Activated naive CD8-positive, alpha-beta T cell treated with anti-CD3 and anti-CD28 coated beads for 36 hours (primary cell): ENCODE results near the gene UMOD. TPM values are rescaled to one million over a fixed set of nuclear protein-coding genes. Genes with fewer than 3 reads are reported as not detected.
"Not testable (repeated sequence)": the region's sequence is repeated elsewhere in the genome, so short reads cannot be mapped to it uniquely, and the experiment has no call there.

Experiments used
- DNase-seq: peaks from one replicate; pipeline ENCODE4 v3.0.0; 2021
- H3K27ac Mint-ChIP-seq: one replicate; pipeline ENCODE4 v1.8.0; 2022; ENCODE audit warnings: mild to moderate bottlenecking, moderate library complexity, mixed read lengths
- H3K27me3 Mint-ChIP-seq: one replicate; pipeline ENCODE4 v1.8.0; 2022; ENCODE audit warnings: mild to moderate bottlenecking, mixed read lengths
- H3K36me3 Mint-ChIP-seq: one replicate; pipeline ENCODE4 v1.8.0; 2021; ENCODE audit warnings: mild to moderate bottlenecking, mixed read lengths
- H3K4me1 Mint-ChIP-seq: one replicate; pipeline ENCODE4 v1.8.0; 2021; ENCODE audit warnings: mixed read lengths
- H3K4me3 Mint-ChIP-seq: one replicate; pipeline ENCODE4 v1.8.0; 2022; ENCODE audit warnings: mild to moderate bottlenecking, moderate library complexity, mixed read lengths
- H3K9me3 Mint-ChIP-seq: one replicate; pipeline ENCODE4 v1.8.0; 2022; ENCODE audit warnings: mixed read lengths
- total RNA-seq, 2 experiments: library from RNA; stranded (reverse); gene quantifications; one replicate each; pipeline ENCODE4 v1.2.3, GENCODE V29; 2021

Gene UMOD
- total RNA-seq, 2 experiments from 2014 or later = not detected

GRCh38 chr16:20320178-20320577, 32.3 kb downstream of the UMOD start:
- DNase-seq = no peak
- H3K27me3 Mint-ChIP-seq = no peaks in the 10 kb centered on the region
- H3K4me3 Mint-ChIP-seq = no peak overlapping the region
- no peak overlapping the region for H3K27ac Mint-ChIP-seq
- H3K36me3 Mint-ChIP-seq = no peaks in the 10 kb centered on the region
- no peaks in the 10 kb centered on the region for H3K4me1 Mint-ChIP-seq
- H3K9me3 Mint-ChIP-seq = no peaks in the 10 kb centered on the region

GRCh38 chr16:20319406-20319805, 33.1 kb downstream of the UMOD start:
- DNase-seq = no peak
- Mint-ChIP-seq H3K27me3 (no peaks in the 10 kb centered on the region), H3K36me3 (no peaks in the 10 kb centered on the region), H3K4me1 (no peaks in the 10 kb centered on the region), H3K4me3 (no peak overlapping the region), H3K9me3 (no peaks in the 10 kb centered on the region), H3K27ac (no peak overlapping the region)

GRCh38 chr16:20318437-20318836, 34.1 kb downstream of the UMOD start:
- Mint-ChIP-seq H3K4me1 (no peaks in the 10 kb centered on the region), H3K27me3 (no peaks in the 10 kb centered on the region), H3K27ac (no peak overlapping the region), H3K9me3 (no peaks in the 10 kb centered on the region), H3K36me3 (no peaks in the 10 kb centered on the region), H3K4me3 (no peak overlapping the region)
- DNase-seq = no peak

GRCh38 chr16:20318006-20318405, 34.5 kb downstream of the UMOD start:
- no peak overlapping the region for H3K27ac Mint-ChIP-seq
- no peaks in the 10 kb centered on the region for H3K9me3 Mint-ChIP-seq
- no peaks in the 10 kb centered on the region for H3K4me1 Mint-ChIP-seq
- H3K4me3 Mint-ChIP-seq = no peak overlapping the region
- no peaks in the 10 kb centered on the region for H3K36me3 Mint-ChIP-seq
- H3K27me3 Mint-ChIP-seq = no peaks in the 10 kb centered on the region
- no peak for DNase-seq

GRCh38 chr16:20317117-20317516, 35.4 kb downstream of the UMOD start:
- Mint-ChIP-seq H3K27me3 (no peaks in the 10 kb centered on the region), H3K4me3 (no peak overlapping the region), H3K9me3 (no peaks in the 10 kb centered on the region), H3K27ac (no peak overlapping the region), H3K36me3 (no peaks in the 10 kb centered on the region), H3K4me1 (no peaks in the 10 kb centered on the region)
- DNase-seq = no peak

- no peaks in the 10 kb centered on the region for H3K36me3 Mint-ChIP-seq
- H3K27ac Mint-ChIP-seq = no peak overlapping the region
- no peaks in the 10 kb centered on the region for H3K27me3 Mint-ChIP-seq
- H3K4me1 Mint-ChIP-seq = no peaks in the 10 kb centered on the region
- no peak overlapping the region for H3K4me3 Mint-ChIP-seq
- no peaks in the 10 kb centered on the region for H3K9me3 Mint-ChIP-seq
- no peak for DNase-seq
These were observed 35.8 kb downstream of the UMOD start for GRCh38 chr16:20316715-20317114.

- Mint-ChIP-seq H3K27me3 (no peaks in the 10 kb centered on the region), H3K36me3 (no peaks in the 10 kb centered on the region), H3K4me1 (no peaks in the 10 kb centered on the region), H3K9me3 (no peaks in the 10 kb centered on the region), H3K27ac (no peak overlapping the region), H3K4me3 (no peak overlapping the region)
- DNase-seq = no peak
These were observed 36.8 kb downstream of the UMOD start for GRCh38 chr16:20315764-20316163.

GRCh38 chr16:20314575-20314974, 37.9 kb downstream of the UMOD start:
- H3K36me3 Mint-ChIP-seq = no peaks in the 10 kb centered on the region
- no peak overlapping the region for H3K27ac Mint-ChIP-seq
- H3K27me3 Mint-ChIP-seq = peaks cover 6% of the 10 kb centered on the region
- no peak for DNase-seq
- H3K9me3 Mint-ChIP-seq = no peaks in the 10 kb centered on the region
- no peak overlapping the region for H3K4me3 Mint-ChIP-seq
- no peaks in the 10 kb centered on the region for H3K4me1 Mint-ChIP-seq

- no peak for DNase-seq
- H3K27ac Mint-ChIP-seq = no peak overlapping the region
- no peaks in the 10 kb centered on the region for H3K36me3 Mint-ChIP-seq
- H3K9me3 Mint-ChIP-seq = no peaks in the 10 kb centered on the region
- peaks cover 6% of the 10 kb centered on the region for H3K27me3 Mint-ChIP-seq
- H3K4me1 Mint-ChIP-seq = no peaks in the 10 kb centered on the region
- H3K4me3 Mint-ChIP-seq = no peak overlapping the region
These were observed 38.8 kb downstream of the UMOD start for GRCh38 chr16:20313741-20314140.

GRCh38 chr16:20312536-20313095, 39.9 kb downstream of the UMOD start:
- H3K27ac Mint-ChIP-seq, H3K27me3 Mint-ChIP-seq, DNase-seq, H3K9me3 Mint-ChIP-seq, H3K4me1 Mint-ChIP-seq, H3K4me3 Mint-ChIP-seq, H3K36me3 Mint-ChIP-seq: not testable (repeated sequence)

- Mint-ChIP-seq H3K4me3 (no peak overlapping the region), H3K36me3 (no peaks in the 10 kb centered on the region), H3K27me3 (peaks cover 6% of the 10 kb centered on the region), H3K9me3 (no peaks in the 10 kb centered on the region), H3K4me1 (no peaks in the 10 kb centered on the region), H3K27ac (no peak overlapping the region)
- no peak for DNase-seq
These were observed 41.0 kb downstream of the UMOD start for GRCh38 chr16:20311548-20311947.

GRCh38 chr16:20310421-20311395, 41.8 kb downstream of the UMOD start:
- DNase-seq = no peak
- H3K27ac Mint-ChIP-seq = no peak overlapping the region
- no peaks in the 10 kb centered on the region for H3K36me3 Mint-ChIP-seq
- H3K27me3 Mint-ChIP-seq = peaks cover 6% of the 10 kb centered on the region
- no peaks in the 10 kb centered on the region for H3K4me1 Mint-ChIP-seq
- no peaks in the 10 kb centered on the region for H3K9me3 Mint-ChIP-seq
- H3K4me3 Mint-ChIP-seq = no peak overlapping the region

GRCh38 chr16:20309786-20310185, 42.7 kb downstream of the UMOD start:
- no peak overlapping the region for H3K4me3 Mint-ChIP-seq
- no peak overlapping the region for H3K27ac Mint-ChIP-seq
- no peaks in the 10 kb centered on the region for H3K36me3 Mint-ChIP-seq
- H3K9me3 Mint-ChIP-seq = no peaks in the 10 kb centered on the region
- no peak for DNase-seq
- H3K4me1 Mint-ChIP-seq = no peaks in the 10 kb centered on the region
- peaks cover 11% of the 10 kb centered on the region for H3K27me3 Mint-ChIP-seq

GRCh38 chr16:20308801-20309590, 43.5 kb downstream of the UMOD start:
- H3K27me3 Mint-ChIP-seq = peaks cover 11% of the 10 kb centered on the region
- H3K4me3 Mint-ChIP-seq = no peak overlapping the region
- H3K9me3 Mint-ChIP-seq = no peaks in the 10 kb centered on the region
- H3K36me3 Mint-ChIP-seq = no peaks in the 10 kb centered on the region
- DNase-seq = no peak
- no peak overlapping the region for H3K27ac Mint-ChIP-seq
- no peaks in the 10 kb centered on the region for H3K4me1 Mint-ChIP-seq

GRCh38 chr16:20308266-20308665, 44.2 kb downstream of the UMOD start:
- H3K4me1 Mint-ChIP-seq = no peaks in the 10 kb centered on the region
- no peaks in the 10 kb centered on the region for H3K9me3 Mint-ChIP-seq
- H3K36me3 Mint-ChIP-seq = no peaks in the 10 kb centered on the region
- DNase-seq = no peak
- peaks cover 11% of the 10 kb centered on the region for H3K27me3 Mint-ChIP-seq
- no peak overlapping the region for H3K4me3 Mint-ChIP-seq
- H3K27ac Mint-ChIP-seq = no peak overlapping the region
